ENCODE data around the gene SLC11A1. TPM values are rescaled to one million over a fixed set of nuclear protein-coding genes. Genes with fewer than 3 reads are reported as not detected.

Gene SLC11A1, protein sequence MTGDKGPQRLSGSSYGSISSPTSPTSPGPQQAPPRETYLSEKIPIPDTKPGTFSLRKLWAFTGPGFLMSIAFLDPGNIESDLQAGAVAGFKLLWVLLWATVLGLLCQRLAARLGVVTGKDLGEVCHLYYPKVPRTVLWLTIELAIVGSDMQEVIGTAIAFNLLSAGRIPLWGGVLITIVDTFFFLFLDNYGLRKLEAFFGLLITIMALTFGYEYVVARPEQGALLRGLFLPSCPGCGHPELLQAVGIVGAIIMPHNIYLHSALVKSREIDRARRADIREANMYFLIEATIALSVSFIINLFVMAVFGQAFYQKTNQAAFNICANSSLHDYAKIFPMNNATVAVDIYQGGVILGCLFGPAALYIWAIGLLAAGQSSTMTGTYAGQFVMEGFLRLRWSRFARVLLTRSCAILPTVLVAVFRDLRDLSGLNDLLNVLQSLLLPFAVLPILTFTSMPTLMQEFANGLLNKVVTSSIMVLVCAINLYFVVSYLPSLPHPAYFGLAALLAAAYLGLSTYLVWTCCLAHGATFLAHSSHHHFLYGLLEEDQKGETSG
- 1 to 10 TPM in 2 of 10 donors, under 1 TPM in 8; 0.29 to 1.6 (median 0.75) TPM for polyA plus RNA-seq (ENCODE audit: insufficient read length in 10 of 10)
- long read RNA-seq, donor 1, result 0 reads
- long read RNA-seq, donor 2, result 0 reads
- long read RNA-seq, donor 3, result 0 reads
- long read RNA-seq, donor 4, partial matches to known transcripts, result 0 of 1 reads
- long read RNA-seq, donor 4, other reads (novel, unspliced or antisense), result 0 of 1 reads
- long read RNA-seq, donor 5, result 0 reads
- long read RNA-seq, donor 6, result 0 reads
- long read RNA-seq, donor 7, result 0 reads
- long read RNA-seq, donor 8, result 0 reads
- long read RNA-seq, donor 9, result 0 reads

DNA sequence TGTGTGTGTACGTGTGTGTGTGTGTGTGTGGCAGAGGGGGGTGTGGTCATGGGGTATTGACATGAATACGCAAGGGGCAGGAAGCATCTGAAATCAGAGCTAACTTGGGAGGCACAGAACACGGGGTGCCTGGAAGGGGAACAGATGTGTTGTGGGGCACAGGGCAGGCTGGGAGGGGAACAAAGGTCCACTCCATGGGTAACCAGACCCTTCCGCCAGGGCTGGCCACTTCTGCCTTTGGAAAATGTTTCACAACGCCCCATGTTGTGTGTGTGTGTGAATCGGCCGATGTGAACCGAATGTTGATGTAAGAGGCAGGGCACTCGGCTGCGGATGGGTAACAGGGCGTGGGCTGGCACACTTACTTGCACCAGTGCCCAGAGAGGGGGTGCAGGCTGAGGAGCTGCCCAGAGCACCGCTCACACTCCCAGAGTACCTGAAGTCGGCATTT is at the start of gene SLC11A1:
Gene SLC11A1 (plus strand): TSS at position 358 of the 451 bp plus-strand sequence. CDS start 96 bp downstream, outside the sequence.
- DNase-seq, result no peak

DNA sequence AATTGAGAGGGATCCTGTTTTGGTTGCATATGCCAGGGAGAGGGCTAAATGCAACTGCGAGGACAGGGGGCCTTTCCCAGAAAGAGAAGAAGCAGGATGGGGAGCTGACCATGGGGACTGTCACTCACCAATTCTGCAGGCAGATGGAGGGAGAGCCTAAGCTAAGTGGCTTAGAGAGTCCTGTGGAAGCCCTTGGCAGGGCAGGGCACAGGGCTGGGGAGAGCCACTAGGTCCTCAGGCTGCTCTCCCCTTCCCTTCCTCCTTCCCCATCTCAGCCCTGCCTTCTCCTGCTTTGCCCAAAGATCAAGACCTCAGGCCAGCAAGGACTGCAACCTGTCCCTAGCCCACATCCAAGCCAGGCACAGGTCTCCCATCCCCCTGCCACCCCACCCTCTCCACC is 49.8 kb upstream of the SLC11A1 start:
- no peak for DNase-seq

DNA sequence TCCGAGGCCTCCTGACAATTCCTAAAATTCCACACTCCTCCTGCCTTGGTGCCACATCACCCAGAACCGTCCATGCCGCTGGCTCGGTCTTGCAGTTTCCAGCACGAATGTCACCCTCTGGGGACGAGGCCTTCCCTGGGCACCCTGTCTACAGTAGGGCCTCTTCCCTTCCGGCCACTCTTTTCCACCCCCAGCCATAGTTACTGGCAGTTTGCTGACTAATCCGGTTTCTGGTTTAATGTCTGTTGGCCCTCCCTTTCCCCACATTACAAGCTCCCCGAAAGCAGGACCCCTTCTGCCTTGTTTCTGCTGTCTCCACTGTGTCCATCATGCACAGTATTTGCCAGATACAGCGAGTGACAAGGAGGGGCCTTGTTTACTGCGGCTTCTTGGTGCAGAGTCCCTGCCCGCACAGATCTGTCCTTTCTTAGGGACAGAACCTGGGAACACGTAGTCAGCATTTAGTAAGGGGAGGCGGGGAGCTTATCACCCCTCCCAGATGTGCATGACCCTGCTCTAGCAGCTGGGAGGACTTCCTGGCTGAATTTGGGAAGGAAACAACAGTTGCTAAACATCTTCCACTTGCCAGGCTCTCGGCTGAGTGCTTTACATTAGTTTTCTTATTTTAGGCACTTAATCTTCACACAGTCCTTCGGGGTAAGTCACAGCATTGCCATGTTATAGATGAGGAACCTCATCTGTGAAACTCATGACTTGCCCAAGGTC is 49.0 kb upstream of the SLC11A1 start:
- peak; percentile 12 to 63 (median 12) for DNase-seq

DNA sequence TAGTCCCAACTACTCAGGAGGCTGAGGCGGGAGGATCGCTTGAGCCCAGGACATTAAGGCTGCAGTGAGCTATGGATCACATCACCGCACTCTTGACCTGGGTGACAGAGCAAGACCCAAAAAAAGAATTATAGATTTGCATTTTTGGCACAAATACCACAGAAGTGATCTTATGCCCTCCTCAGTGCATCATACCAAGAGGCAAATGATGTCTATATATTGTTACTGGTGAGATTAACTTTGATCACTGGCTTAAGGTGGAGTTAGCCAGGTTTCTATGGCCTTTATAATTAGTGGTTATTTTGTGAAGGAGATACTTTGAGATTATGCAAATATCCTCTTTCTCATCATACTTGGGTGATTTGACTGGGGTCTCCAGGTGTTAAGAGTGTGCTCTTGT is 47.5 kb upstream of the SLC11A1 start:
- no peak for DNase-seq

DNA sequence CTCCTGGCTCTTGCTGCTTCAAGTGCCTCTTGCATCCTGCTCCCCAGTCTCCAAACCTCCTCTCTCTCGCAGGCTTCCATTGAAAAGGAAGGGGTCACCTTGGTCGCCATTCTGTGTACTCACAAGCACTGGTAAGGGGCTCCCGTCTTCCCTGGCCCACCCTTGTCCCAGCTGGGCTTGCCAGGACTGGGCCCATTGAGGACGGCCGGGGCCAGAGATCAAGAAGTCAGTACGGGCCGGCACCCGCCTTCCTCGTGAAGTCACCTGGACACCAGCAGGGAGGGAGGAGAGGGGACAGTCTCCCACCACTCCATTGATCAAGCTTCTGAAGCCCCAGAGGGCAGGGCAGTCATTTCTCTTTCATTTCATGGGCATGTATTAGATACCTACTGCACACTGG is 41.4 kb upstream of the SLC11A1 start:
- DNase-seq, result no peak

DNA sequence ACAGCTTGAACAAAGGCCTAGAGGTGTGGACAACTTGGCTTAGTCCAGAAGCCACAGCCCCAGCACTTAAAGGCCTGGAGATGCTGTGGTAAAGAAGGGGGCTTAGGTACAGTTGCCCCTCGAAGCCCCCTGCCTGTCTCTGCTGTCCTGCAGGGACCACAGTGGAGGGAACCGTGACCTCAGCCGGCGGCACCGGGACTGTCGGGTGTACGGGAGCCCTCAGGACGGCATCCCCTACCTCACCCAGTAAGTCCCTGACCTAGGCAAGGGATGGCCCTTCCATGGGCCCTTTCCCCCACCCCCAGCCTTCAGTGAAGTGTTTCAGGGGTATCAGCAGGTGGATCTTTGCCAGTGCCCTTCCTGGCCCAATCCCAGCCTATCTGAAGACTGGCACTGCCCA is 40.7 kb upstream of the SLC11A1 start:
- no peak for DNase-seq

DNA sequence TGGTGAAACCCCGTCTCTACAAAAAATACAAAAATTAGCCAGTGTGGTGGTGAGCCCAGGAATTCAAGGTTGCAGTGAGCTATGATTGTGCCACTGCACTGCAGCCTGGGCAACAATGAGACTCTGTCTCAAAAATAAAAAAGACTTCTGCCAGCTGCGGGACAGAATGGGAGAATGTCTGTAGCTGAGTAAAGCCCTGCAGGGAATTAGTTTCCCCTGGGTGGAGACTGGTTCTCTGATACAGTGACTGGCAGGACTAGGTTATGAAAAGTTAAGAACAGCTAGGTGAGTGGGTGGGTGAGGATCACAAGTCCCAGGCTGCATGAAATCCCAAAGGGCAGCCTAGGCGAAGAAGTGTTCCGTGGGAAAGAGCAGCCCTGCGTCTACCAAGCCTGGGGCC is 39.2 kb upstream of the SLC11A1 start:
- no peak for DNase-seq

DNA sequence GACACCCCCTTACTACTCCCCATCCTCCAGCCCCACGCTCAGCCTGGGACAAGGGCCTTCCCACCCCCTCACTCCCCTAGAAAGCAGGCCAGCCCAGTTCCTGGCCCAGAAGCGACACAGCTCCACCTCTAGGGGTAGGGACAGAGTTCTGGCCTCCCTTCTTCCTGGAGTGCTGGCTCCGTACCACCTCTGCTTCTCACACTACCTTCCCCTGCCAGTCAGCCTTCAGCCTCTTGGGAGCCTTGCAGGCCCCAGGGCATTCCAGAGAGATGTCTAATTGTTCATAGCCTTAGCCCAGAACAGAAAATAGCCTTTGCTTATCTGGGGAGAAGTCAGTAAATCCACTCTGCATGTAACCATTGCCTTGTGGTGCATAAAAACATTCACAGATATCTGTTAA is 38.5 kb upstream of the SLC11A1 start:
- no peak for DNase-seq

DNA sequence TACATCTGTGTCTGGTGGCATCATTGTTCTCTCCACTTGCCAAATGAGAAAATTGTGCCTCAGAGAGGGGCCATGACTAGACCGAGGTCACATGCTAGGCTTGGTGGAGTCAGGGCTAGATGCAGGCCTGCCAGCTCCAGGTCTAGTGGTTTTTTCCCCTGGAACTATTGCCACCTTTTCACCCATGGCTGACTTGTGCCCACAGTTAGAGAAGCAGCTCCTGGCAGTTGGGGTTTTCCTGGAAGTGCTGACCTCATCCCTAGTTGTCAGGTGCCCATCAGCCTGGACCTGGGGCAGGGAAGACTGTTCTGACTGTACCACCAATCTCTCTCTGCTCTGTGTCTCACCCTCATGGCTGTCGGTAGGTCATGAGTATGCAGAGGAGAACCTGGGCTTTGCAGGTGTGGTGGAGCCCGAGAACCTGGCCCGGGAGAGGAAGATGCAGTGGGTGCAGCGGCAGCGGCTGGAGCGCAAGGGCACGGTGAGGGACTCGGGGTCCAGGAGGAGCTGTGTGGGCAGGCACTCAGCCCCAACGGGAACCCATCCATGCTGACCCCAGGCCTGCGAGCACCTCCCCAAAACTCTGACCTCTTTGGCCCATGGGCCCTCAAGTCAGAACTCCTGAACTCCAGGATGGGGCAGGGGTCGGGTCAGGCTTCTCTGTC is 37.9 kb upstream of the SLC11A1 start:
- no peak for DNase-seq

DNA sequence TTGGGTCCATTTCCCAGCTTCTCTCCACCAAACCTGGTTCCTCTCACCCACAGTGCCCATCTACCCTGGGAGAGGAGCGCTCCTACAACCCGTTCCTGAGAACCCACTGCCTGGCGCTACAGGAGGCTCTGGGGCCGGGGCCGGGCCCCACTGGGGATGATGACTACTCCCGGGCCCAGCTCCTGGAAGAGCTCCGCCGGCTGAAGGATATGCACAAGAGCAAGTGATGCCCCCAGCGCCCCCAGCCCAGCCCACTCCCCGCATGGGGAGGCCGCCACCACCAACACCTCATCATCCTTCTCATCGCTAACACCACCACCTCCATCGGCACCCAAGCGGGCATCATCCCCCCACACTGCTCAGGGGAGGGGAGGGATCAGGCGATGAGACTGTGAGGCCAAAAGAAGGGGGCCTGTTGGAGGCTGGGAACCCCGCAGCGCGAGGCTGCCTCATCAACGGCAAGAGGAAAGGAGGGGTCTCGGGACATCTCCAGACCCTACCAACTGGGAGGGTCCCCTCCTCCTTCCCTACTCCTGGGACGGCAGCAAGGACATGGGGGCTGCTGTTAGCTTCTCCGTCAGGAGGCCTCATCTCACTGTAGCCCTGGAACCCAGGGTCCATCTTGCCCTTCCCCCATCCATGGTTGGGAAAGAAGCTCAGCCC is 37.2 kb upstream of the SLC11A1 start:
- DNase-seq, result no peak

DNA sequence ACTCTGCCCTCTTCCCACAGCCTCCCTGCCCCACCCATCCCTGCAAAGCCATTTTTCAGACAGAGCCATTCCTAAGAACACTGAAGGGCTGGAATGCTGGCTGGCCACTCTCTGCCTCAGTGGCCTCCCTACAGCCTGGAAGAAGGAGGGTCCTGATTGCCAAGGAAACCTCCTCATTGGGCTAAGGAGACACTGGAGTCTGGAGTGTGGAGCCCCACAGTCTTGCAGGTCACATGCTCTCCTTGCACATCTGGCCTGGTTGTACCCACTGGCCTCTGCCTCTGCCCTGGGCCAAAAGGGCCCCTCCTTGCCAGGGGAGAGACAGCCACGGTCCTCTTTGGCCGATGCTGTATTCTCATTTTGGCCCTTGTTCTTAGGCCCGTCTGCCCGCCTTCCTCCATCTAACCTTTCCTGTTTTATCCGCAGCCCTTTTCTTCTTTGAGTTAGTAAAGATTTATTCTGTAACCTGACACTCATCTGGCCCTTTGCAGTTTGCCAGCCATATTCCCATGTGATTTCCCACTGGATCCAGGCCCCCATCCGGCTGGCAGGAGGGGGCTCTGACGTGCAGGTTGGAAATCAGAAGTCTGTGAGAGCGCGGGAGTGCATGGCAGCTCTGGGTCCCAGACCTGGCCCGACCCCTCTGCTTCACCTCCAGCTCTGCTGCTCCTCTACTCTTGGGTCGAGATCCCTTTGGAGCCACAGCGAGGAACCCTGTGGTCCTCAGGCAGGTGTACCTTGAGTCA is 36.4 kb upstream of the SLC11A1 start:
- no peak for DNase-seq

DNA sequence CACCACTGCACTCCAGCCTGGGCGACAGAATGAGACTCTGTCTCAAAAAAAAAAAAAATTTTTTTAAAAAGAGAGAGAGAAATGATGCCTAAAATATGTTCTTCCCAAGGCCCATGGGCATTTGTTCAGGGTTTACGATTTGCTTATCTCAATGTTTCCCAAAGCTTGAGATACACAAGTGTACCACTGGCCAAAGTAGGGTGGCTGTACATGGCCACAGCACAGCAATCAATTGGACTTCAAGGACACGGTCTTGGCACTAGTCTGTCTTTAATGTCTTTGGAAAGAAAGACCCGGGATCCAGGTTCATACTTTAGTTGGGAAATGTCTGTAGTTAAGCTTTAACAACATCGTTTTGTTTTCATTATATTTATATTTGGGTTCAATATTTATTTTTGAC is 34.9 kb upstream of the SLC11A1 start:
- no peak for DNase-seq

DNA sequence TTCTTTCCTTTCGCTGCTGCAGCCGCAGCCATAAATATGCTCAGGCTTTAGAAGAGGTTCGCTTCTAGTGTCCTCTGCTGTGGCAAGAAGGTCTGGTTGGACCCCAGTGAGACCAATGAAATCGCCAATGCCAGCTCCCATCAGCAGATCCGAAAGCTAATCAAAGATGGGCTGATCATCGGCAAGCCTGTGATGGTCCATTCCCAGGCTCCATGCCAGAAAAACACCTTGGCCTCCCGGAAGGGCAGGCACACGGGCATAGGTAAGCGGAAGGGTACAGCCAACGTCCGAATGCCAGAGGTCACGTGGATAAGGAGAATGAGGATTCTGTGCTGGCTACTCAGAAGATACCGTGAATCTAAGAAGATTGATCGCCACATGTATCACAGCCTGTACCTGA is 28.0 kb upstream of the SLC11A1 start:
- no peak for DNase-seq

DNA sequence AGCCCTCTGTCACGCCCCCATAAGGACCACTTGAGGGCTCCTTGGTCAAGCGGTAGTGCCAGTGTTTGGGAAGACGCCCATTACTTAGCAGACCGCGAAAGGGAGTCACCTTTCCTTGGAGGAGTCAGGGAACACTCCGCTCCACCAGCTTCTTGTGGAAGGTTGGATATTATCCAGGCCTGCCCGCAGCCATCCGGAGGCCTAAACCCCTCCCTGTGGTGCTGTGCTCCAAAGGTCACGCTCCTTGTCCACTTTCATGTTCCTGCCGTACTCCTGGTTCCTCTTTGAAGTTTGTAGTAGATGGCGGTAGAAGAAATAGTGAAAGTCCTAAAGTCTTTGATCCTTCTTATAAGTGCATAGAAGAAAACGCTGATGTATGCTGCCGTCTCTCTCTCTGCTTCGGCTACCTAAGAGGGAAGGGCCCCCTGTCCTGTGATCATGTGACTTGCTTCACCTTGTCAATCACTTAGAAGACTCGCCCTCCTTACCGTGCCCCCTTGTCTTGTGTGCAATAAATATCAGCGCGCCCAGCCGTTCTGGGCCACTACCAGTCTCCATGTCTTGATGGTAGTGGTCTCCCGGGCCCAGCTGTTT is 27.1 kb upstream of the SLC11A1 start:
- DNase-seq, result no peak

DNA sequence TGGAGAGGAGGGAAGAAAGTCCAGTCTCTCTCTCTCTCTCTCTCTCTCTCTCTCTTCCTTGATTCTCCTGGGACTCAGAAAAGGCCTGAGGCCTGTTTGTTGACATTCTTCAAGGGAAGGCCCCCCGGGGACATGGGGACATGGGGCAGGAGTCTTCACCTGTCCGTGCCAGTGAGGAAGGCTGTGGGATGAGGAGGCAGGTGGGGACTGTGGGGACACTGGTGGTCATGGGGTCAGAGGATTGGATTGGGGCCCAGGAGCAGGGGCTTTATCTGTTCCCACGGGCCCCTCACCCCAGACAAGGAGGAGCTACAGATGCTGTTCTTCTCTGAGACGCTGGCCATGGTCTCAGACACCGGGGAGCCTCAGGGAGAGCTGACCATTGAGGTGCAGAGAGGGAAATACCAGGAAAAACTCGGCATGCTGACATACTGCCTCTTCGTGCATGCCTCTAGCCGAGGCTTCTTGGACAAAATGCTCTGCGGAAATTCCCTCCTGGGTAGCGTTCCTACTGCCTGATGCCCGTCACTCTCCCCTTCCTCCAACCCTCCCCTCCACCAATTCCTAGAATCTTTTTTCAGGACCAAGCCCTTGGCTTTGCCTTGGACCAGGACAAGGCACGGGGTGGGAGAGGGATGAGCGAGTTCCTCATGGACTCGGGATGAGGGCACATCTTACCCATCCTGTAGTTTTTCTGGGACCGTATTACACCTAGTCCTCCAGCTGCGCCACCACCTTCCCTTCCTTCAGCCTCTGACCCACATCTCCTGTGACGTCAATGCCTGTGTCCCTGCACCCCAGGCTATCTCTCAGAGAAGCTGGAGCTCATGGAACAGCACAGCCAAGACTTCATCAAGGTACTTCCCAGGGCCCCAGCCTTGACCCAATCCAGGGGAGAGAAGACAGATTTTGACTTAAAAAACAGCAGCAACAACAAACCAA is 24.6 kb upstream of the SLC11A1 start:
- no peak for DNase-seq

DNA sequence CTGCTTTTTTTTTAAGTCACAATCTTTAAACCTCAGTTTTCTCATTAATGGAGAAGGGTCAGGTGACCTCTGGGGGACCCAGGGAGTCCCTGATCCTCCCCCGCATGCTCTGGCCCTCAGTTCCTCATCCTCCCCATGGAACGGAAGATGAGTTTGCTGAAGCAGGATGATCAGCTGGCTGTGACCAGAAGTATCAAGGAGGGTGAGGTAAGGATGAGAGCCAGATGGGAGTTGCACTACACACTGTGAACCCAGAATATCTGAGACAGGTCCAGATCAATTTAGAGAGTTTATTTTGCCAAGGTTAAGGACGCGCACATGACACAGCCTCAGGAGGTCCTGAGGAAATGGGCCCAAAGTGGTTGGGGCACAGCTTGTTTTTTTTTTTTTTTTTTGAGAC is 21.6 kb upstream of the SLC11A1 start:
- no peak for DNase-seq

DNA sequence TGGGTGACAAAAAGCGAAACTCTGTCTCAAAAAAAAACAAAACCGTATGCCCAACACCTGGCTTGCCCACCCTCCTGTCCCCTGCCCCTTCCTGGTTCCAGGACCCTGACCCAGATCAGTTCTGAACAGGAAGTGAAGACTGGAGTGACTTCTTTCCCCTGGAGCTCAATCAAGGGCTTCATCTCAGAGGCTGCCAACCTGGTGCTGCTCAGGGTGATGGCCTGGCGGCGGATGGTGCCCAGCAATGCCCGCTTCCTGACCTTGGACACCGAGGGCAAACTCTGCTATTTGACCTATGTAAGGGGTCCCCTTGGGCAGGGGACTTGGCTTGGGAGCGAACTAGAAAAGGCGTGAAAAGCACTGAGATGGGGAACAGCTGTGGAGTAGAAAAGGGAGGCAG is 19.5 kb upstream of the SLC11A1 start:
- DNase-seq, result no peak

DNA sequence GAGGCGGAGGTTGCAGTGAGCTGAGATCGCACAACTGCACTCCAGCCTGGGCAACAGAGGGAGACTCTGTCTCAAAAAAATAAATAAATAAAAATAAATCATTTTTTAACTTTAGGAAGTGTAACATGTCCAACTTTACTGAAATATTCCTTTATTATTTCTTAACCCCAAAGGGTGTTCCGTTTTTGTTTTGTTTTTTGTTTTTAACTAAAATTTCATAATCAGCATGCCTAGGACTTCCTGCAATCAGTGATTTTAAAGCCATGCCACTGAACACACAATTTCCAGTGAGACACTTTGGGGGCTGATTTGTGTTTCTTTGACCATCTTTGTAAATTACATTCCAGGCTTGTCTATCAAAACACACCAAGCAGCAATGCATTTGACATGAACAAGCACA is 18.3 kb upstream of the SLC11A1 start:
- DNase-seq, result no peak

DNA sequence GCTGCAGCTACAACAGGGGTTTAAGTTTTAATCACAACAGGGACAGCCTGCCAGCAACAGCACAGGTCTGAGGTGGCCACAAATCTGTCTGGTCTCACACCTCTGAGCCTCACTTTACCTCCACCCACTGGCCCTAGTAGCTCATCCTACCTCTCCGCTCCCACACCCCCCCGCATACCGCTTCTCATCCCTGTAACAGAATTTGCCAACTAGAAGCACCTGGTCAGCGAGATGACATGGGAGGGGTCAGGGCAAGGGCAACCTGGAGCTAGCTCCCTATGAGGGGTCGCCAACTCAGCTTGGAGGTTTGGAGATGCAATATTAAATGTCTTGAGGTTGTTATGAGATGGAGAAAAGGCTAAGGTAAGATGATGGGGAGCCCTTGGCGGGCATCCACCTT is 17.9 kb upstream of the SLC11A1 start:
- no peak for DNase-seq
